Measurements from ENCODE around the gene SLC4A5.

GRCh38 chr2:74242354-74243071 is 100.7 kb downstream of the SLC4A5 start:
- no peak for TF ChIP-seq POLR2AphosphoS5 (IDR thresholded peaks at IDR 0.05; ENCODE audit: low read depth, low read length)
- TF ChIP-seq SIN3A (IDR thresholded peaks at IDR 0.05; ENCODE audit: borderline replicate concordance, insufficient read depth, low read length) = no peak
